Chondrocyte (in vitro differentiated cells): ENCODE data around the gene NPC1. TPM values are rescaled to one million over a fixed set of nuclear protein-coding genes. Genes with fewer than 3 reads are reported as not detected.
"Not testable (repeated sequence)": the region's sequence is repeated elsewhere in the genome, so short reads cannot be mapped to it uniquely, and the experiment has no call there.

ENCODE experiments used
- DNase-seq: peaks from one replicate; pipeline ENCODE4 v3.0.0; 2021; ENCODE audit warnings: mixed read lengths, low spot score
- H3K27ac Mint-ChIP-seq: one replicate; pipeline ENCODE4 v1.8.0; 2021; ENCODE audit warnings: mild to moderate bottlenecking, moderate library complexity, mixed read lengths; ENCODE audit not compliant: unreplicated experiment
- H3K27me3 Mint-ChIP-seq: 2 replicates; pipeline ENCODE4 v1.8.0; 2021; ENCODE audit warnings: low read depth, mixed read lengths
- H3K36me3 Mint-ChIP-seq: 2 replicates; pipeline ENCODE4 v1.8.0; 2021; ENCODE audit warnings: low read depth, mixed read lengths
- H3K4me1 Mint-ChIP-seq: 2 replicates; pipeline ENCODE4 v1.8.0; 2021; ENCODE audit warnings: low read depth, mild to moderate bottlenecking, mixed read lengths
- H3K4me3 Mint-ChIP-seq: one replicate; pipeline ENCODE4 v1.8.0; 2021; ENCODE audit warnings: mild to moderate bottlenecking, moderate library complexity, mixed read lengths; ENCODE audit not compliant: unreplicated experiment
- H3K9me3 Mint-ChIP-seq: 2 replicates; pipeline ENCODE4 v1.8.0; 2021; ENCODE audit warnings: low read depth, mixed read lengths
- CTCF ChIP-seq: fragments of 200-600 bp; sonication (generic); IDR thresholded peaks from 2 replicates; pipeline ENCODE4 v1.5.0; 2021; ENCODE audit warnings: antibody characterized with exemption, mild to moderate bottlenecking, moderate library complexity
- total RNA-seq: library from RNA; stranded (reverse); gene quantifications from 3 replicates; pipeline ENCODE4 v1.2.1, GENCODE V29; 2021

NPC1 gene
- total RNA-seq, 1 donor from 2014 or later: 48.2 TPM

- Mint-ChIP-seq H3K36me3 (peaks cover 34% of the 10 kb centered on the region), H3K4me1 (peaks cover 24% of the 10 kb centered on the region), H3K4me3 (no peak overlapping the region), H3K27me3 (no peaks in the 10 kb centered on the region), H3K27ac (peak overlapping the region; percentile 84), H3K9me3 (no peaks in the 10 kb centered on the region)
- no peak for DNase-seq
- no peak for TF ChIP-seq CTCF
These were observed 64.4 kb downstream of the NPC1 start for GRCh38 chr18:23521907-23522306.

- DNase-seq: no peak
- Mint-ChIP-seq H3K4me1 (peaks cover 24% of the 10 kb centered on the region), H3K9me3 (no peaks in the 10 kb centered on the region), H3K36me3 (peaks cover 30% of the 10 kb centered on the region), H3K4me3 (no peak overlapping the region), H3K27ac (peak overlapping the region; percentile 84), H3K27me3 (no peaks in the 10 kb centered on the region)
- TF ChIP-seq CTCF: no peak
These were observed 65.0 kb downstream of the NPC1 start for GRCh38 chr18:23521271-23521670.

GRCh38 chr18:23519734-23520133 is 66.6 kb downstream of the NPC1 start:
- H3K4me3 Mint-ChIP-seq: no peak overlapping the region
- H3K4me1 Mint-ChIP-seq: peaks cover 30% of the 10 kb centered on the region
- H3K27me3 Mint-ChIP-seq: no peaks in the 10 kb centered on the region
- no peak for DNase-seq
- no peak for TF ChIP-seq CTCF
- H3K9me3 Mint-ChIP-seq: no peaks in the 10 kb centered on the region
- H3K36me3 Mint-ChIP-seq: peaks cover 26% of the 10 kb centered on the region
- peak overlapping the region; percentile 65 for H3K27ac Mint-ChIP-seq

- H3K4me1 Mint-ChIP-seq: peaks cover 11% of the 10 kb centered on the region
- peak; percentile 94 for TF ChIP-seq CTCF
- H3K27me3 Mint-ChIP-seq: no peaks in the 10 kb centered on the region
- H3K27ac Mint-ChIP-seq: peak overlapping the region; percentile 28
- no peaks in the 10 kb centered on the region for H3K9me3 Mint-ChIP-seq
- DNase-seq: no peak
- H3K36me3 Mint-ChIP-seq: peaks cover 18% of the 10 kb centered on the region
- no peak overlapping the region for H3K4me3 Mint-ChIP-seq
These were observed 70.3 kb downstream of the NPC1 start for GRCh38 chr18:23515911-23516546.

GRCh38 chr18:23512641-23513040 is 73.7 kb downstream of the NPC1 start:
- peaks cover 9% of the 10 kb centered on the region for H3K4me1 Mint-ChIP-seq
- no peak overlapping the region for H3K27ac Mint-ChIP-seq
- no peaks in the 10 kb centered on the region for H3K27me3 Mint-ChIP-seq
- H3K36me3 Mint-ChIP-seq: peaks cover 13% of the 10 kb centered on the region
- DNase-seq: no peak
- no peak overlapping the region for H3K4me3 Mint-ChIP-seq
- TF ChIP-seq CTCF: no peak
- no peaks in the 10 kb centered on the region for H3K9me3 Mint-ChIP-seq

- DNase-seq, H3K4me3 Mint-ChIP-seq, H3K27ac Mint-ChIP-seq, H3K27me3 Mint-ChIP-seq, H3K4me1 Mint-ChIP-seq, H3K9me3 Mint-ChIP-seq: not testable (repeated sequence)
- peaks cover 11% of the 10 kb centered on the region for H3K36me3 Mint-ChIP-seq
These were observed 74.1 kb downstream of the NPC1 start for GRCh38 chr18:23512216-23512615.

GRCh38 chr18:23510923-23511322 is 75.4 kb downstream of the NPC1 start:
- peaks cover 11% of the 10 kb centered on the region for H3K36me3 Mint-ChIP-seq
- not testable (repeated sequence) for H3K9me3 Mint-ChIP-seq, H3K27ac Mint-ChIP-seq, DNase-seq, H3K4me1 Mint-ChIP-seq, H3K4me3 Mint-ChIP-seq, H3K27me3 Mint-ChIP-seq
